SK-N-SH (cell line): ENCODE results near the gene EVL.

Experiments
- EP300 ChIP-seq, 2 experiments: IDR thresholded peaks; 2 replicates each; pipeline versions ENCODE4 v1.4.0 to v1.6.1; 2012; ENCODE audit warnings: borderline replicate concordance in 1 of 2, low read depth in 1 of 2, low read length in 1 of 2
- EZH2phosphoT487 ChIP-seq: fragments of 200-600 bp; sonication (generic); IDR thresholded peaks from 2 replicates; pipeline ENCODE4 v1.6.1; 2017; ENCODE audit warnings: low read depth, mixed run types, mild to moderate bottlenecking, antibody characterized with exemption, moderate library complexity, borderline replicate concordance
- FOXM1 ChIP-seq: IDR thresholded peaks from 2 replicates; pipeline ENCODE4 v1.4.0; 2012; ENCODE audit warnings: low read depth, mild to moderate bottlenecking
- GATA2 ChIP-seq: sonication (generic); formaldehyde crosslinking; IDR thresholded peaks from 2 replicates; pipeline ENCODE4 v1.5.0; 2020; ENCODE audit warnings: mild to moderate bottlenecking, missing genetic modification reagents
- MEF2A ChIP-seq: IDR thresholded peaks from 2 replicates; pipeline ENCODE4 v1.4.0; 2012; ENCODE audit warnings: low read depth, borderline replicate concordance
- REST ChIP-seq: IDR thresholded peaks from 2 replicates; pipeline ENCODE4 v1.6.1; 2012; ENCODE audit warnings: mild to moderate bottlenecking, low read depth, low read length, moderate library complexity
- RFX5 ChIP-seq: IDR thresholded peaks from 2 replicates; pipeline ENCODE4 v1.6.1; 2012; ENCODE audit warnings: mild to moderate bottlenecking, improper control_type of control experiment, low read length
- RXRA ChIP-seq: IDR thresholded peaks from 2 replicates; pipeline ENCODE4 v1.4.0; 2012; ENCODE audit warnings: low read depth, mild to moderate bottlenecking, borderline replicate concordance
- SMC3 ChIP-seq: IDR thresholded peaks from 2 replicates; pipeline ENCODE4 v1.6.1; 2012; ENCODE audit warnings: low read depth, low read length, improper control_type of control experiment
- TAF1 ChIP-seq: IDR thresholded peaks from 2 replicates; pipeline ENCODE4 v1.6.1; 2012; ENCODE audit warnings: low read depth, mild to moderate bottlenecking, low read length, moderate library complexity, borderline replicate concordance
- USF1 ChIP-seq: IDR thresholded peaks from 2 replicates; pipeline ENCODE4 v1.4.0; 2012; ENCODE audit warnings: low read depth, borderline replicate concordance
- YY1 ChIP-seq: IDR thresholded peaks from 2 replicates; pipeline ENCODE4 v1.4.0; 2012; ENCODE audit warnings: low read depth, mild to moderate bottlenecking
- TF ChIP-seq, protein P1 (sequence below): fragments of 200-600 bp; sonication (generic); IDR thresholded peaks from 2 replicates; pipeline ENCODE4 v1.6.1; 2017; ENCODE audit warnings: antibody characterized with exemption, mild to moderate bottlenecking, moderate library complexity
- TF ChIP-seq, protein P2 (sequence below): fragments of 150-350 bp; IDR thresholded peaks from 2 replicates; pipeline ENCODE4 v1.6.1; 2016; ENCODE audit warnings: mild to moderate bottlenecking, low read depth, low read length

DNA sequence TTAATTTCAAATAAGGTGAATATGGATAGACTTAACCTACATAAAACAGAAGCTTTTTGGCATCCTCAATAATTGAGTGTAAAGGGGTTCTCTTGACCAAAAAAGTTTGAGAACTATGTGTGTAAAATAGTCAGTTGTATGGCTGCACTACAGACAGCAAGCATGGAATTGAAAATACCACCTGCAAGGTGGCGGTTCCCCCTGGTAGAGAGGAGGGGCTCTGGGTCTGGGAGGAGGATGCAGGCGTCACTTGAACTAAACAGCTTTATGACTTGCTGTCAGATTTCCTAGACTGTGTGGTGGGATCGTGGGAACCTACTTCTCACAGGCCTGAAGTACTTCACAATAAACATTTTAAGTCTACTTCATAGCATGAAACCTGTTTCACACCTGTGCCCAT lies 6.3 kb downstream of the EVL start:
- no peak for TF ChIP-seq REST
- no peak for TF ChIP-seq MEF2A
- no peak for TF ChIP-seq EP300 (IDR thresholded peaks at IDR 0.05; ENCODE audit: borderline replicate concordance in 1 of 2, low read depth in 1 of 2, low read length in 1 of 2)
- TF ChIP-seq, protein P1, sequence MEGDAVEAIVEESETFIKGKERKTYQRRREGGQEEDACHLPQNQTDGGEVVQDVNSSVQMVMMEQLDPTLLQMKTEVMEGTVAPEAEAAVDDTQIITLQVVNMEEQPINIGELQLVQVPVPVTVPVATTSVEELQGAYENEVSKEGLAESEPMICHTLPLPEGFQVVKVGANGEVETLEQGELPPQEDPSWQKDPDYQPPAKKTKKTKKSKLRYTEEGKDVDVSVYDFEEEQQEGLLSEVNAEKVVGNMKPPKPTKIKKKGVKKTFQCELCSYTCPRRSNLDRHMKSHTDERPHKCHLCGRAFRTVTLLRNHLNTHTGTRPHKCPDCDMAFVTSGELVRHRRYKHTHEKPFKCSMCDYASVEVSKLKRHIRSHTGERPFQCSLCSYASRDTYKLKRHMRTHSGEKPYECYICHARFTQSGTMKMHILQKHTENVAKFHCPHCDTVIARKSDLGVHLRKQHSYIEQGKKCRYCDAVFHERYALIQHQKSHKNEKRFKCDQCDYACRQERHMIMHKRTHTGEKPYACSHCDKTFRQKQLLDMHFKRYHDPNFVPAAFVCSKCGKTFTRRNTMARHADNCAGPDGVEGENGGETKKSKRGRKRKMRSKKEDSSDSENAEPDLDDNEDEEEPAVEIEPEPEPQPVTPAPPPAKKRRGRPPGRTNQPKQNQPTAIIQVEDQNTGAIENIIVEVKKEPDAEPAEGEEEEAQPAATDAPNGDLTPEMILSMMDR = no peak
- TF ChIP-seq, protein P2, sequence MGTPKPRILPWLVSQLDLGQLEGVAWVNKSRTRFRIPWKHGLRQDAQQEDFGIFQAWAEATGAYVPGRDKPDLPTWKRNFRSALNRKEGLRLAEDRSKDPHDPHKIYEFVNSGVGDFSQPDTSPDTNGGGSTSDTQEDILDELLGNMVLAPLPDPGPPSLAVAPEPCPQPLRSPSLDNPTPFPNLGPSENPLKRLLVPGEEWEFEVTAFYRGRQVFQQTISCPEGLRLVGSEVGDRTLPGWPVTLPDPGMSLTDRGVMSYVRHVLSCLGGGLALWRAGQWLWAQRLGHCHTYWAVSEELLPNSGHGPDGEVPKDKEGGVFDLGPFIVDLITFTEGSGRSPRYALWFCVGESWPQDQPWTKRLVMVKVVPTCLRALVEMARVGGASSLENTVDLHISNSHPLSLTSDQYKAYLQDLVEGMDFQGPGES = no peak
- TF ChIP-seq YY1 = no peak
- no peak for TF ChIP-seq FOXM1
- no peak for TF ChIP-seq SMC3
- TF ChIP-seq USF1 = no peak
- no peak for TF ChIP-seq RFX5
- TF ChIP-seq TAF1 = no peak
- no peak for TF ChIP-seq EZH2phosphoT487
- TF ChIP-seq RXRA = no peak
- TF ChIP-seq GATA2 = no peak
